K562 (cell line): Measurements from ENCODE around the gene CCDC88C. TPM values are rescaled to one million over a fixed set of nuclear protein-coding genes. Genes with fewer than 3 reads are reported as not detected.

Source experiments
- ATAC-seq: fragments of 200-7000 bp; cut with Tn5 transposase; 3 replicates; pipeline ENCODE4 v1.9.1; 2020; ENCODE audit warnings: moderate library complexity
- BruUV-seq: library from RNA; stranded (reverse); fragments of 400-500 nt; replicated peaks from 2 replicates; lab custom pipeline; 2021; lab: Mats Ljungman, UMichigan
- CTCF ChIA-PET: fragments of 300-600 bp; formaldehyde crosslinking; extraction: SDS; loops from one replicate; lab custom pipeline; 2021; ENCODE audit warnings: low intra/inter-chr PET ratio; lab: Yijun Ruan, JAX
- POLR2A ChIA-PET: fragments of 300-600, 350-650 bp; sonication (Branson Sonifier 250); formaldehyde crosslinking; extraction: SDS; loops from one replicate; lab custom pipeline; 2021; ENCODE audit warnings: antibody characterized with exemption, inconsistent platforms; lab: Yijun Ruan, JAX
- DNase-seq, 4 experiments: peaks; one replicate each; pipeline versions ENCODE4 v3.0.0 to v3.0.0-alpha.2; 2011 to 2018; ENCODE audit warnings: low spot score in 3 of 4, mixed read lengths in 3 of 4; ENCODE audit errors: extremely low read depth in 1 of 4
- FAIRE-seq: peaks from 2 replicates; lab custom pipeline; 2011; peaks lifted over from hg19 to GRCh38; lab: Jason Lieb, UNC
- H2AFZ ChIP-seq: 2 replicates; pipeline ENCODE4 v1.6.0; 2011; ENCODE audit warnings: low read depth, low read length, control low read depth, inconsistent platforms
- H3K27ac ChIP-seq: fragments of 200-600 bp; 3 replicates; pipeline ENCODE4 v1.8.0; 2011; ENCODE audit warnings: low read depth, mild to moderate bottlenecking, control low read depth, inconsistent platforms, low read length, moderate library complexity, mixed read lengths; ENCODE audit errors: extremely low read depth
- H3K27me3 ChIP-seq, 2 experiments: fragments of 300-600 bp in 1 of 2; 2 replicates in 1 of 2; 3 replicates in 1 of 2; pipeline versions ENCODE4 v1.6.0 to v1.8.0; 2011; ENCODE audit warnings: inconsistent platforms in 2 of 2, low read length in 2 of 2, mild to moderate bottlenecking in 1 of 2, mixed read lengths in 1 of 2, moderate library complexity in 1 of 2; ENCODE audit not compliant: control insufficient read depth in 2 of 2, insufficient read depth in 2 of 2
- H3K36me3 ChIP-seq: fragments of 300-600 bp; 3 replicates; pipeline ENCODE4 v1.8.0; 2011; ENCODE audit warnings: mild to moderate bottlenecking, low read length, inconsistent platforms; ENCODE audit not compliant: control insufficient read depth, insufficient read depth
- H3K4me1 ChIP-seq, 2 experiments: fragments of 200-600 bp in 1 of 2; replicated peaks in 1 of 2; 2 replicates in 1 of 2; 3 replicates in 1 of 2; pipeline versions ENCODE4 v1.5.1 to v1.8.0; 2011; ENCODE audit warnings: inconsistent platforms in 2 of 2, low read length in 2 of 2, mild to moderate bottlenecking in 1 of 2, mixed read lengths in 1 of 2, moderate library complexity in 1 of 2; ENCODE audit not compliant: control insufficient read depth in 2 of 2, insufficient read depth in 2 of 2
- H3K4me2 ChIP-seq: 2 replicates; pipeline ENCODE4 v1.6.1; 2011; ENCODE audit warnings: low read length, control low read depth, inconsistent platforms, mixed read lengths; ENCODE audit not compliant: insufficient read depth
- H3K4me3 ChIP-seq: fragments of 200-600 bp; sonication (generic), shearing (Covaris generic); 2 replicates; pipeline ENCODE4 v1.5.1; 2016; ENCODE audit warnings: control low read depth, inconsistent platforms
- H3K79me2 ChIP-seq: fragments of 200-600 bp; 3 replicates; pipeline ENCODE4 v1.8.0; 2011; ENCODE audit warnings: low read length, inconsistent platforms; ENCODE audit not compliant: control insufficient read depth, insufficient read depth
- H3K9ac ChIP-seq, 2 experiments: 2 replicates each; pipeline versions ENCODE4 v1.6.0 to v1.6.1; 2011; ENCODE audit warnings: low read depth in 2 of 2, low read length in 2 of 2, control low read depth in 1 of 2, inconsistent platforms in 1 of 2, mild to moderate bottlenecking in 1 of 2, mixed read lengths in 1 of 2; ENCODE audit not compliant: insufficient read depth in 1 of 2
- H3K9me1 ChIP-seq: one replicate; pipeline ENCODE4 v1.6.0; 2011; ENCODE audit warnings: inconsistent platforms, mild to moderate bottlenecking, low read length, moderate library complexity; ENCODE audit not compliant: control insufficient read depth, insufficient read depth
- H3K9me3 ChIP-seq: replicated peaks from 2 replicates; pipeline ENCODE4 v1.5.1; 2011; ENCODE audit warnings: low read depth, low read length, inconsistent platforms; ENCODE audit not compliant: control insufficient read depth, insufficient read depth
- H4K20me1 ChIP-seq: replicated peaks from 2 replicates; pipeline ENCODE4 v1.6.1; 2011; ENCODE audit warnings: low read length, inconsistent platforms, mixed read lengths; ENCODE audit not compliant: control insufficient read depth, insufficient read depth
- AFF1 ChIP-seq, 2 experiments: fragments of 450-650 bp; IDR thresholded peaks; 2 replicates each; pipeline ENCODE4 v1.6.1; 2018; ENCODE audit warnings: mild to moderate bottlenecking in 2 of 2, low read depth in 1 of 2; ENCODE audit not compliant: partially characterized antibody in 2 of 2
- CHD1 ChIP-seq: fragments of 200-600 bp; sonication (generic); IDR thresholded peaks from one replicate; pipeline ENCODE4 v1.6.1; 2012; ENCODE audit warnings: mild to moderate bottlenecking, moderate library complexity, low read length, inconsistent platforms
- HMG20B ChIP-seq: fragments of 250-450 bp; sonication (Bioruptor Pico); IDR thresholded peaks from 2 replicates; pipeline ENCODE4 v1.5.0; 2021; ENCODE audit warnings: mild to moderate bottlenecking
- IRF2 ChIP-seq: sonication (generic); formaldehyde crosslinking; IDR thresholded peaks from 2 replicates; pipeline ENCODE4 v1.8.1; 2022; ENCODE audit warnings: mild to moderate bottlenecking, missing genetic modification reagents
- KAT7 ChIP-seq: sonication (generic); formaldehyde crosslinking; IDR thresholded peaks from 2 replicates; pipeline ENCODE4 v1.8.0; 2022; ENCODE audit warnings: missing genetic modification reagents, mild to moderate bottlenecking, borderline replicate concordance
- MBD1 ChIP-seq: fragments of 250-450 bp; sonication (Bioruptor Pico); IDR thresholded peaks from 2 replicates; pipeline ENCODE4 v1.8.0; 2022; ENCODE audit warnings: inconsistent platforms
- NFE2L1 ChIP-seq: fragments of 450-650 bp; IDR thresholded peaks from 2 replicates; pipeline ENCODE4 v1.6.1; 2016; ENCODE audit warnings: missing genetic modification characterization, low read depth, mild to moderate bottlenecking, missing compliant biosample characterization, moderate library complexity, borderline replicate concordance
- PHB2 ChIP-seq: fragments of 450-650 bp; IDR thresholded peaks from 2 replicates; pipeline ENCODE4 v1.6.1; 2017; ENCODE audit warnings: low read depth
- POLR3G ChIP-seq: IDR thresholded peaks from 2 replicates; pipeline ENCODE4 v1.6.1; 2011; ENCODE audit not compliant: insufficient read length, insufficient replicate concordance; ENCODE audit errors: extremely low read depth
- RBM25 ChIP-seq: fragments of 200-400 bp; formaldehyde crosslinking; IDR thresholded peaks from 2 replicates; pipeline ENCODE4 v1.6.1; 2018; ENCODE audit warnings: low read length, low read depth, moderate library complexity; ENCODE audit not compliant: severe bottlenecking
- U2AF2 ChIP-seq: fragments of 200-400 bp; formaldehyde crosslinking; optimal IDR thresholded peaks from 2 replicates; pipeline ENCODE3; 2017; ENCODE audit warnings: low read depth, mild to moderate bottlenecking, low read length
- ZFX ChIP-seq: sonication (generic); formaldehyde crosslinking; IDR thresholded peaks from 2 replicates; pipeline ENCODE4 v1.8.0; 2022; ENCODE audit warnings: mild to moderate bottlenecking, missing genetic modification reagents, moderate library complexity
- ZNF165 ChIP-seq: fragments of 250-450 bp; sonication (Bioruptor Pico); IDR thresholded peaks from 2 replicates; pipeline ENCODE4 v1.4.0; 2020; ENCODE audit warnings: borderline replicate concordance
- ZNF212 ChIP-seq: fragments of 450-650 bp; formaldehyde crosslinking; IDR thresholded peaks from 2 replicates; pipeline ENCODE4 v1.4.0; 2020; ENCODE audit warnings: mild to moderate bottlenecking
- ZNF280B ChIP-seq: fragments of 250-450 bp; sonication (Bioruptor Pico); IDR thresholded peaks from 2 replicates; pipeline ENCODE4 v1.5.1; 2021; ENCODE audit warnings: mild to moderate bottlenecking
- WGBS: fragments of 100-300 bp; shearing (Covaris generic); methylation state at CpG from one replicate; pipeline ENCODE4 v1.1.6; 2016; ENCODE audit warnings: low coverage, mixed read lengths; ENCODE audit not compliant: insufficient coverage; ENCODE audit errors: missing lambda C conversion rate; 5-methylcytosine and 5-hydroxymethylcytosine counted together
- in situ Hi-C: fragments of 300-500 bp; cut with MboI; formaldehyde crosslinking; loops from 4 replicates; pipeline ENCODE4 v1.15.0; 2018; ENCODE audit warnings: inconsistent platforms, mixed read lengths
- intact Hi-C: fragments of 100-400 bp; cut with micrococcal nuclease; formaldehyde crosslinking; loops from 2 replicates; pipeline ENCODE4 v1.14.2; 2022
- polyA plus RNA-seq, 8 experiments: library from polyadenylated mRNA; depleted of rRNA in 4 of 8; stranded (reverse) in 5 of 8; unstranded in 3 of 8; fragments of >200 nt; fragmentation: Nextera tagmentation in 2 of 8; fragmentation: Illumina TruSeq in 1 of 8; extraction: Ambion mirVana in 2 of 8; extraction: Trizol in 1 of 8; gene quantifications; 2 replicates each; pipeline versions ENCODE4 v1.2.1 to v1.2.3, GENCODE V29; 2011 to 2014; ENCODE audit warnings: inconsistent platforms in 1 of 8, missing spikeins in 1 of 8
- total RNA-seq, 7 experiments: library from RNA; depleted of rRNA in 6 of 7; stranded (reverse); fragments of >200 nt in 6 of 7; fragmentation: Illumina TruSeq in 2 of 7; extraction: Trizol in 2 of 7; gene quantifications; 2 replicates each; pipeline versions ENCODE4 v1.2.1 to v1.2.3, GENCODE V29; 2011 to 2021; ENCODE audit warnings: low replicate concordance in 1 of 7

The CCDC88C gene
- total and polyA plus RNA-seq, 9 of the 15 experiments (the other 6 are each of a cell fraction or from before 2014, with no cell fraction given): 0.62 to 22.5 (median 10.7) TPM

GRCh38 chr14:91354221-91354916, 63.3 kb downstream of the CCDC88C start:
- Histone ChIP-seq H3K27me3 (no peaks in the 10 kb centered on the region), H4K20me1 (peaks cover 4% of the 10 kb centered on the region; the same call in 1 of the 2 replicates), H2AFZ (no peak overlapping the region), H3K4me1 (peaks cover under 1 to 10% of the 10 kb centered on the region in 2 experiments; a peak in 4 of 5 replicates), H3K9me1 (peaks cover 5% of the 10 kb centered on the region), H3K27ac (no peak overlapping the region), H3K36me3 (peaks cover 5% of the 10 kb centered on the region; the same call in 1 of the 3 replicates), H3K79me2 (no peaks in the 10 kb centered on the region), H3K9me3 (no peaks in the 10 kb centered on the region), H3K4me3 (no peak overlapping the region), H3K9ac (no peak overlapping the region; a peak in 1 of 4 replicates), H3K4me2 (no peak overlapping the region)
- POLR2A ChIA-PET: interaction anchor here (0.6 to 0.7 kb wide), 2 partner anchors 12 to 30 kb away, joined by 3 read pairs; no protein-coding TSS in a partner anchor
- FAIRE-seq (no peak), ATAC-seq (no peak), DNase-seq (no peak)
- WGBS: 80% methylated on average over 14 of the region's 14 CpGs
- intact Hi-C loops: no loop called here
- in situ Hi-C loops: no loop called here
- no TSS peak for BruUV-seq
- CTCF ChIA-PET: interaction anchor here (0.6 kb wide), 1 partner anchor 545 kb away, joined by 3 read pairs; no protein-coding TSS in a partner anchor
- TF ChIP-seq KAT7 (CRISPR knock-in tag) (no peak), ZNF212 (CRISPR knock-in tag) (no peak), PHB2 (no peak), CHD1 (no peak), ZNF280B (CRISPR knock-in tag) (no peak), IRF2 (CRISPR knock-in tag) (no peak), AFF1 (IDR thresholded peaks at IDR 0.05; ENCODE audit: low read depth in 1 of 2, partially characterized antibody in 2 of 2) (no peak), MBD1 (CRISPR knock-in tag) (no peak), U2AF2 (no peak), POLR3G (no peak), RBM25 (no peak), ZNF165 (CRISPR knock-in tag) (no peak), ZFX (CRISPR knock-in tag) (no peak), NFE2L1 (no peak), HMG20B (CRISPR knock-in tag) (no peak)
